GM18499 (cell line): ENCODE measurements around the gene RCHY1.

Experiments
- ATAC-seq: cut with Tn5 transposase; IDR thresholded peaks from one replicate; pipeline ENCODE4 v1.9.1; 2021; ENCODE audit warnings: moderate number of reproducible peaks; ENCODE audit not compliant: insufficient read depth, unreplicated experiment

RCHY1 gene

DNA sequence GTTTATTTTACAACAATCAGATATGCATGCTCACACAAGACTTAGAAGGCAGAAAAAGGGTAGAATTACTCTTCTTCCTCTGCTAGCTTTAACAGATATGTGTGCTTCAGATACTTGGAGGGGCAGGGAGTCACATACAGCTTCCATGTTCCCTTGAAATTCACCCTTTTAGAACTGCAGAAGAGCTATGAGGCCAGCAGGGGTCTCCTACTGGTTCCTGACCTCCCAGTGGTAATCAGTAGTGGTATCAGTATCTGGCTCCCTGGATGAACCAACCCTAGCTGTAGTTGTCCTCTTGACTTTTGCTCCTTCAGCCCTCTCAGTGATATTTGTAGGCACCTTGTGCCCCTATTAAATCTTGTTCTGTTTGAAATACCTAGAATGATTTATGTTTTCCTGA is 81.5 kb downstream of the RCHY1 start:
- ATAC-seq = no peak

DNA sequence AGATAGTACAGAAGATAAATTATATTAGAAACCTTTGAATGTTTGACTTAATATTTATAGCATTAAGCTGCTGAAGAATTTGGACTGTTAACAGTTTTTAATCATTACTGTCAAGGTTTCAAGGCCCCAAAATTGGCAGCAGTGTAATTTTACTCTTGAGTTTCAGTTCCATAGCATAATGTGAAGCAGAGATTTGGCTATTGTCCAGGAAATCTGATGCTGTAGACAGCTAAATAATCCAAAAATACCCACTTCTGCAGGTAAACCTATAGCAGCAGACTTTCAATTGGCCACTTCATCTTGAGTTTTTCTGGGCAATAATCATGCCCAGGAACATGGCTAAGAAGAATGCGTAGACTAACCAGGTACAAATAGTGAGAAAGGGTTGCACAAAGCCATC is 85.0 kb downstream of the RCHY1 start:
- no peak for ATAC-seq
